ENCODE results near the gene DGAT2. TPM values are rescaled to one million over a fixed set of nuclear protein-coding genes. Genes with fewer than 3 reads are reported as not detected.

DGAT2 gene
- total RNA-seq, 1 experiment from 2014 or later = 75.8 TPM

GRCh38 chr11:75849894-75850293 lies 81.3 kb downstream of the DGAT2 start:
- Mint-ChIP-seq H3K4me3 (ENCODE audit: unreplicated experiment) (no peak overlapping the region), H3K9me3 (ENCODE audit: unreplicated experiment) (no peaks in the 10 kb centered on the region), H3K27me3 (ENCODE audit: insufficient read depth, unreplicated experiment) (no peaks in the 10 kb centered on the region), H3K4me1 (ENCODE audit: low read depth, unreplicated experiment) (no peaks in the 10 kb centered on the region), H3K36me3 (ENCODE audit: insufficient read depth, unreplicated experiment) (peaks cover 6% of the 10 kb centered on the region), H3K27ac (ENCODE audit: unreplicated experiment) (no peak overlapping the region)
- no peaks in the 10 kb centered on the region for H3K36me3 ChIP-seq (ENCODE audit: control insufficient read depth, insufficient read depth, low read length)
- ChIA-PET CTCF (no interaction called here), POLR2A (no interaction called here)
- peaks cover 2% of the 10 kb centered on the region; the same call in 1 of the 2 replicates for H3K9me3 ChIP-seq
- no TSS peak for BruUV-seq (replicated peaks)
- no peak for DNase-seq
- intact Hi-C loops (cut with micrococcal nuclease; ENCODE audit: unreplicated experiment) = no loop called here
- H3K4me1 ChIP-seq = no peaks in the 10 kb centered on the region
- no peak for TF ChIP-seq CTCF (IDR thresholded peaks at IDR 0.05; ENCODE audit: insufficient read depth in 1 of 2, low read depth in 1 of 2, low read length in 1 of 2, severe bottlenecking in 1 of 2, unreplicated experiment in 1 of 2)
- no peaks in the 10 kb centered on the region for H3K27me3 ChIP-seq (replicated peaks; ENCODE audit: control insufficient read depth, insufficient read depth, low read length)
- H3K4me3 ChIP-seq (ENCODE audit: low read depth, low read length) = no peak overlapping the region

GRCh38 chr11:75850787-75851186 lies 82.2 kb downstream of the DGAT2 start:
- POLR2A ChIA-PET = no interaction called here
- DNase-seq = no peak
- no peak for TF ChIP-seq CTCF (IDR thresholded peaks at IDR 0.05; ENCODE audit: insufficient read depth in 1 of 2, low read depth in 1 of 2, low read length in 1 of 2, severe bottlenecking in 1 of 2, unreplicated experiment in 1 of 2)
- Histone ChIP-seq H3K4me1 (no peaks in the 10 kb centered on the region), H3K36me3 (ENCODE audit: control insufficient read depth, insufficient read depth, low read length) (no peaks in the 10 kb centered on the region), H3K9me3 (0 out of 2 replicates have a peak, but pooled peaks cover 2% of the 10 kb centered on the region), H3K4me3 (ENCODE audit: low read depth, low read length) (no peak overlapping the region), H3K27me3 (replicated peaks; ENCODE audit: control insufficient read depth, insufficient read depth, low read length) (no peaks in the 10 kb centered on the region)
- intact Hi-C loops (cut with micrococcal nuclease; ENCODE audit: unreplicated experiment) = no loop called here
- Mint-ChIP-seq H3K27me3 (ENCODE audit: insufficient read depth, unreplicated experiment) (no peaks in the 10 kb centered on the region), H3K4me3 (ENCODE audit: unreplicated experiment) (no peak overlapping the region), H3K27ac (ENCODE audit: unreplicated experiment) (no peak overlapping the region), H3K9me3 (ENCODE audit: unreplicated experiment) (no peaks in the 10 kb centered on the region), H3K36me3 (ENCODE audit: insufficient read depth, unreplicated experiment) (peaks cover 13% of the 10 kb centered on the region), H3K4me1 (ENCODE audit: low read depth, unreplicated experiment) (no peaks in the 10 kb centered on the region)
- BruUV-seq (replicated peaks) = no TSS peak
- CTCF ChIA-PET = no interaction called here

Other genes starting within 250 kb of the DGAT2 start
- gene GDPD5, start 242.8 kb upstream of the DGAT2 start, total RNA-seq (2022) = 25.7 and 28.6 TPM in 2 replicates
- 481 and 528 TPM in 2 replicates for gene SERPINH1, start 206.5 kb upstream of the DGAT2 start, total RNA-seq (2022)
- 22.8 and 27.2 TPM in 2 replicates for gene MAP6, start 99.7 kb upstream of the DGAT2 start, total RNA-seq (2022)
- 0.39 and 0.56 TPM in 2 replicates for gene MOGAT2, start 50.9 kb upstream of the DGAT2 start, total RNA-seq (2022)
- 30.4 and 31.3 TPM in 2 replicates for gene UVRAG, start 46.4 kb downstream of the DGAT2 start, total RNA-seq (2022)

Measured in Caco-2 (cell line).